NB4 (cell line): Measurements from ENCODE around the gene LRRC7.

Experiments used
- CTCF ChIP-seq: IDR thresholded peaks from one replicate; pipeline ENCODE4 v1.5.1; 2012; ENCODE audit warnings: low read depth, low read length
- POLR2A ChIP-seq: IDR thresholded peaks from 2 replicates; pipeline ENCODE4 v1.6.1; 2011; ENCODE audit warnings: mild to moderate bottlenecking; ENCODE audit not compliant: insufficient read length; ENCODE audit errors: extremely low read depth

- TF ChIP-seq CTCF, result no peak
- no peak for TF ChIP-seq POLR2A
These were observed 77.8 kb downstream of the LRRC7 start for GRCh38 chr1:69645477-69645876.
